GM20431 (cell line): Measurements from ENCODE around the gene EEF1AKMT3.

ENCODE experiments used
- in situ Hi-C: fragments of 300-500 bp; cut with MseI, MboI; formaldehyde crosslinking; loops from one replicate; pipeline ENCODE4 v1.15.0; 2020; ENCODE audit warnings: low sequenced_read_pairs; ENCODE audit not compliant: unreplicated experiment

Gene EEF1AKMT3

GRCh38 chr12:57749061-57749460, 23.4 kb upstream of the EEF1AKMT3 start:
- in situ Hi-C loops: no loop called here

DNA sequence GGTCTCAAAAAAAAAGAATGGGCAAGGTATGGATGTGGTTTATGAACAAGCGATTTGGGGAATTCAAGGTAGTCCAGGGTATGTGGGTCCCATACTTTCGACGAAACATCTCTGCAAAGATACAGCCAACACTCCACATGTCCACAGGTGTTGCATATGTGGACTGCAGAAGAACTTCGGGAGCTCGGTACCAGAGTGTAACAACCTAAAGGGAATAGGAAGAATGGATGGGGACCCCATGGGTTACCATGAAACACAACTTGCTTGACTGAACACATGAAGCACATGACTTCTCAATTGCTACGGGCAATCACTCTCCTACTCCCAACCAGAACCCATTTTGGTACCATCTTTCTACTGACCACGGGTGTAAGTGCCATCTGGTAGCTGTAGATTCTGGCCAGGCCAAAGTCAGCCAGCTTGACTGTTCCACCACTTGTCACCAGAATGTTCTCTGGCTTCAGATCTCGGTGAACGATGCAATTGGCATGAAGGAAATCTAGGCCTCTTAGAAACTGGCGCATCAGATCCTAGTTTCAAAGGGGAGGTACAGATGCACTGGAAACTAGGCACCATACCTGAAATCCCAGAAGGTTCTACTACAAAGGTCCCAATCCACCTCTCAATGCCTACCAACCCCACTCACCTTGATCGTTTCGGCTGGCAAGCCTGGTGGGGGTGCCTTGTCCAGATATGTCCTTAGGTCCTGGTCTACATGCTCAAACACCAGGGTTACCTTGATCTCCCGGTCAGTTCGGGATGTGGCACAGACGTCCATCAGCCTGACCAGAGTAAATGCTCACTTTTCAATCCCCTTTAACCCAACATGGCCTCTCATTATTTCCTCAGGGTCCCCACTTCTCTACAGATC, 21.6 kb upstream of the EEF1AKMT3 start:
- in situ Hi-C loops: no loop called here

DNA sequence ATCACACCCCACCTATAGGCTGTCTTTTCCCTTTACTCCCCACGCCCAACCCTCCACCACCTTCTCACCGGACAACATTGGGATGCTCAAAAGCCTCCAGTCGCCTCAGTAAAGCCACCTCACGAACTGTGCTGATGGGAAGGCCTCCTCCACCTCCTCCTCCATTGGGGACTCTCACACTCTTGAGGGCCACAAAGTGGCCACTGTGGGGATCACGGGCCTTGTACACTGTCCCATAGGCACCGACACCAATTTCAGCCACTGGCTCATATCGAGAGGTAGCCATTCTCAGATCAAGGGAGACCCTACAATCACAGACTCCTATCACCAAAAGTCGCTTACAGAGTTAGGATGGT, 21.0 kb upstream of the EEF1AKMT3 start:
- in situ Hi-C loops: no loop called here

GRCh38 chr12:57751788-57752667, 20.4 kb upstream of the EEF1AKMT3 start, which contains the start of gene CDK4:
Gene CDK4, minus strand, starts transcription at chr12:57752310. Its CDS starts 593 bp downstream, at chr12:57751717.
- in situ Hi-C loops: no loop called here

GRCh38 chr12:57752668-57753000, 19.8 kb upstream of the EEF1AKMT3 start:
- in situ Hi-C loops: no loop called here

DNA sequence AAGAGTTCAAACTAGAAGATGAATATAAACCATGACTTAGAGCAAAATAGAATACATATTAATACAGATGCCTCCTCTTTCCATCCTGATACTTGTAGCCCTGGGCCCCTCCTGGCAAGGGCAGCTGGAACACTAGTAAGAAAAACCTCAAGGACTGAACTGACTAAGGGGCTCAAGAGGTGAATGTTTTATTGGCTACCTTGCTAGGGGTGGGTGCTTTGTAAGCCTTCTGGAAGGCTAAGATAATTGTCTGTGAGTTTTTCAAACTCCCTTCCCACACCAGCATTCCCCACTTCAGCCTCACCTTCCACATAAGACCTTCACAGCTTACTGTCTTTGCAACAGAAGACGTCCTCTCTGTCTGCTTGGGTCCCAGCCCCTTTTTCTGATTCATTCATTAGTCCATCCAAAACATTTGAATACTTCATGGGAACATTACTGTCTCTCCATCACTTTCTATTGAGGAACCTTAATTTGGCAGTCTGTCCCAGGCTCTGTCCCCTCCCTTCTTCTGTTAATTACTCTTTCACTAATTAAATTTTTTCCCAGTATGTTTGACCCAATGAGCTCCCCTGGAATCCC, 18.6 kb upstream of the EEF1AKMT3 start:
- in situ Hi-C loops: no loop called here

- in situ Hi-C loops: no loop called here
These were observed 17.8 kb upstream of the EEF1AKMT3 start, which contains the start of gene MARCHF9 for GRCh38 chr12:57754411-57755193. Gene MARCHF9, plus strand, starts transcription at chr12:57755103. Its CDS starts 426 bp downstream, at chr12:57755529.

GRCh38 chr12:57755194-57755453, 17.3 kb upstream of the EEF1AKMT3 start:
- in situ Hi-C loops: no loop called here

- in situ Hi-C loops: no loop called here
These were observed 16.7 kb upstream of the EEF1AKMT3 start for GRCh38 chr12:57755454-57756372.

GRCh38 chr12:57756406-57757341, 15.7 kb upstream of the EEF1AKMT3 start:
- in situ Hi-C loops: no loop called here

- in situ Hi-C loops: no loop called here
These were observed 14.6 kb upstream of the EEF1AKMT3 start for GRCh38 chr12:57757771-57758170.

GRCh38 chr12:57758552-57759359, 13.7 kb upstream of the EEF1AKMT3 start:
- in situ Hi-C loops: no loop called here

- in situ Hi-C loops: no loop called here
These were observed 12.9 kb upstream of the EEF1AKMT3 start for GRCh38 chr12:57759360-57759980.

DNA sequence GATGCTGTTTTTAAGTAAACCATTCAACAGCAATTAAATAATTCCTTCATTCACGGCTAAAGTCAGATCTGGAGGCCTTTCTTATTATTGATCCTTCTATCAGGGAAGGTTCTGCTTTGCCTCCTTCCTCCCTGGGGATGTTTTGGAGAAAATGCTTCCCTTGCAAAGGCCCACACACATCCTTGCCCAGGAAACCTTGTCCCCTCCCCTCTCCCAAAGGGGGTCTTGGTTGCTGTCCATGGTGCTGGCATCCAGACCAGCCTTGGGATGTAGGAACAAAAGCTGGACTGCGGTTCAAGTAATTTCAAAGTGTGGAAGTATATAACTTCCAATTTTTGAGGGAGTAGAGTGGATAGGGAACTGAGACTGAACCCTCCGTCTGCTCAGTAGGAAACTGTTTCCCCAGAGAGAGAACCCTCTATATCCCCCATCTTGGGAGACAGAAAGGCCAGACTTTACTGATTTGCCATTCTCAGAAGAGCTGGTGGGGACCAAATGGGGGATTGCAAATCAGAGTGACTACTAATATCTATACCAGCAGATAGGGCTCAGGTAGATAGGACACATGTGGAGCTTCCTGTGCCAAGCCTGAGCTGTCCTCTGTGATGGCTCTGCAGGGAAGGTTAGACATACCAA, 11.9 kb upstream of the EEF1AKMT3 start:
- in situ Hi-C loops: no loop called here

DNA sequence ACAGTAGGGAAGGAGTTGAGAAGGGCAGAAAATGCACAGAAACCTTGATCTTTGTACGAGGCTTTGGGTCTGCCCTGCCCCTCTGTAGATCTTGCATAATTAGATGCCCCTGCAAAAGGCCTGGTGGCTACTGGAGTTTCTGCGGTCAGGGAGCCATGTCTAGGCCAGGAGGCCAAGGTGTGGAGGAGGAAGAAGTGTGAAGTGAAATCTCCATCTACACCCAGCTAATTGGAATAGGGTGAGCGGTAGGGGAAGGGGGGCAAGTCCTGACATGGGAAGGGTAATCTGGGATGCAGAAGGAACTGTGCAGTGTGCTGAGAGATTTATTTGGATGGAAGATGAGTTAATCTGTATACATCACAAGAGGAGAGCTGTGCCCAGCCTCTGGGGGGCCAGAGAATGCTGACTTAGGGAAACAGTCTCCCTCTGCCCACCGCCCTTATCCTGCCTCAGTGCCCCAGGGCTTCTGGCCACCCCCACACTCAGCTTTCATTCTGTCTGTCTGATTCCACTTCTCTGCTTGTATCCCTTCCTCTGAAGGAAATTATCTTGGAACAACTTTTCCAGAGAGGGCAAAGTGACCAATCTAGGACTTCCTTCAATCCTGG, 10.9 kb upstream of the EEF1AKMT3 start:
- in situ Hi-C loops: no loop called here

GRCh38 chr12:57762463-57762862, 10.0 kb upstream of the EEF1AKMT3 start:
- in situ Hi-C loops: no loop called here
